H9 (cell line): ENCODE results near the gene FAM162A. TPM values are rescaled to one million over a fixed set of nuclear protein-coding genes. Genes with fewer than 3 reads are reported as not detected.

Source experiments
- DNase-seq: peaks from one replicate; pipeline ENCODE4 v3.0.0-alpha.2; 2017
- H2AFZ ChIP-seq: one replicate; pipeline ENCODE4 v1.6.1; 2013; ENCODE audit warnings: mild to moderate bottlenecking, low read length, control low read depth, moderate library complexity
- H2AK5ac ChIP-seq: 2 replicates; pipeline ENCODE4 v1.6.1; 2013; ENCODE audit warnings: low read length, control low read depth, mixed read lengths; ENCODE audit not compliant: insufficient read length
- H2BK120ac ChIP-seq: one replicate; pipeline ENCODE4 v1.6.1; 2013; ENCODE audit warnings: low read depth, mild to moderate bottlenecking, low read length, control low read depth, inconsistent platforms; ENCODE audit not compliant: poor library complexity, severe bottlenecking
- H2BK12ac ChIP-seq: 2 replicates; pipeline ENCODE4 v1.6.1; 2013; ENCODE audit warnings: low read length, control low read depth, mixed read lengths, low read depth; ENCODE audit not compliant: insufficient read length
- H2BK15ac ChIP-seq: 2 replicates; pipeline ENCODE4 v1.6.1; 2013; ENCODE audit warnings: low read depth, low read length, control low read depth
- H2BK20ac ChIP-seq: one replicate; pipeline ENCODE4 v1.6.1; 2013; ENCODE audit warnings: low read depth, mild to moderate bottlenecking, low read length, control low read depth, inconsistent platforms; ENCODE audit not compliant: poor library complexity, severe bottlenecking
- H2BK5ac ChIP-seq: 2 replicates; pipeline ENCODE4 v1.6.1; 2013; ENCODE audit warnings: low read length, control low read depth, mixed read lengths; ENCODE audit not compliant: insufficient read length
- H3K14ac ChIP-seq: 2 replicates; pipeline ENCODE4 v1.6.1; 2013; ENCODE audit warnings: low read length, control low read depth; ENCODE audit not compliant: insufficient read depth
- H3K18ac ChIP-seq: 2 replicates; pipeline ENCODE4 v1.6.1; 2013; ENCODE audit warnings: low read depth, mild to moderate bottlenecking, mixed read lengths, low read length, control low read depth; ENCODE audit not compliant: insufficient read length
- H3K23ac ChIP-seq: 2 replicates; pipeline ENCODE4 v1.6.1; 2013; ENCODE audit warnings: low read length, control low read depth, mixed read lengths, low read depth; ENCODE audit not compliant: insufficient read length
- H3K23me2 ChIP-seq: 2 replicates; pipeline ENCODE4 v1.6.1; 2013; ENCODE audit warnings: low read depth, mild to moderate bottlenecking, mixed read lengths, low read length, control low read depth; ENCODE audit not compliant: insufficient read length, poor library complexity, severe bottlenecking
- H3K27ac ChIP-seq: 2 replicates; pipeline ENCODE4 v1.5.1; 2013; ENCODE audit warnings: low read length, control low read depth, mixed read lengths, low read depth; ENCODE audit not compliant: insufficient read length
- H3K27me3 ChIP-seq: 2 replicates; pipeline ENCODE4 v1.6.1; 2013; ENCODE audit warnings: low read length, control low read depth, inconsistent platforms; ENCODE audit not compliant: insufficient read depth
- H3K4ac ChIP-seq: 2 replicates; pipeline ENCODE4 v1.6.1; 2013; ENCODE audit warnings: low read depth, mild to moderate bottlenecking, control low read depth, inconsistent platforms, low read length, moderate library complexity
- H3K4me1 ChIP-seq: 2 replicates; pipeline ENCODE4 v1.6.1; 2013; ENCODE audit warnings: low read length, control low read depth, inconsistent platforms; ENCODE audit not compliant: insufficient read depth
- H3K4me2 ChIP-seq: 2 replicates; pipeline ENCODE4 v1.6.1; 2013; ENCODE audit warnings: low read length, control low read depth, mixed read lengths; ENCODE audit not compliant: insufficient read length, insufficient read depth
- H3K56ac ChIP-seq: 2 replicates; pipeline ENCODE4 v1.6.1; 2013; ENCODE audit warnings: low read depth, mild to moderate bottlenecking, mixed read lengths, low read length, control low read depth; ENCODE audit not compliant: insufficient read length
- H3K79me1 ChIP-seq: 2 replicates; pipeline ENCODE4 v1.6.1; 2013; ENCODE audit warnings: low read depth, mild to moderate bottlenecking, moderate library complexity, low read length, control low read depth, inconsistent platforms; ENCODE audit not compliant: insufficient read depth, poor library complexity, severe bottlenecking
- H3K79me2 ChIP-seq: 2 replicates; pipeline ENCODE4 v1.6.1; 2013; ENCODE audit warnings: low read length, control low read depth, inconsistent platforms; ENCODE audit not compliant: insufficient read depth
- H3K9ac ChIP-seq: 2 replicates; pipeline ENCODE4 v1.6.1; 2013; ENCODE audit warnings: low read length, control low read depth, mixed read lengths; ENCODE audit not compliant: insufficient read length; ENCODE audit errors: extremely low read depth
- H3K9me3 ChIP-seq: one replicate; pipeline ENCODE4 v1.6.1; 2013; ENCODE audit warnings: low read depth, low read length, inconsistent platforms; ENCODE audit not compliant: control insufficient read depth
- H3T11ph ChIP-seq: one replicate; pipeline ENCODE4 v1.6.1; 2013; ENCODE audit warnings: mild to moderate bottlenecking, low read length, control low read depth, inconsistent platforms
- H4K20me1 ChIP-seq: one replicate; pipeline ENCODE4 v1.6.1; 2013; ENCODE audit not compliant: control insufficient read depth, insufficient read length, insufficient read depth
- H4K5ac ChIP-seq: 2 replicates; pipeline ENCODE4 v1.6.1; 2013; ENCODE audit warnings: low read depth, mild to moderate bottlenecking, mixed read lengths, low read length, control low read depth; ENCODE audit not compliant: insufficient read length
- H4K8ac ChIP-seq: replicated peaks from 2 replicates; pipeline ENCODE4 v1.6.1; 2013; ENCODE audit warnings: low read length, control low read depth, mixed read lengths, low read depth; ENCODE audit not compliant: insufficient read length
- H4K91ac ChIP-seq: 2 replicates; pipeline ENCODE4 v1.6.1; 2013; ENCODE audit warnings: low read depth, mild to moderate bottlenecking, moderate library complexity, mixed read lengths, low read length, control low read depth; ENCODE audit not compliant: insufficient read length
- H3K27ac Mint-ChIP-seq, 3 experiments: 2 replicates in 2 of 3; 3 replicates in 1 of 3; pipeline ENCODE4 v1.8.0; 2020 to 2021; ENCODE audit warnings: mixed read lengths in 3 of 3, mild to moderate bottlenecking in 1 of 3, moderate library complexity in 1 of 3
- H3K27me3 Mint-ChIP-seq: 2 replicates; pipeline ENCODE4 v1.8.0; 2021; ENCODE audit warnings: low read depth, mild to moderate bottlenecking, moderate library complexity, mixed read lengths
- H3K36me3 Mint-ChIP-seq, 3 experiments: 2 replicates in 2 of 3; 3 replicates in 1 of 3; pipeline ENCODE4 v1.8.0; 2020 to 2021; ENCODE audit warnings: low read depth in 3 of 3, mixed read lengths in 3 of 3; ENCODE audit not compliant: insufficient read depth in 1 of 3
- H3K4me1 Mint-ChIP-seq, 2 experiments: 2 replicates each; pipeline ENCODE4 v1.8.0; 2020; ENCODE audit warnings: mixed read lengths in 2 of 2
- H3K4me3 Mint-ChIP-seq, 2 experiments: 2 replicates in 1 of 2; 3 replicates in 1 of 2; pipeline ENCODE4 v1.8.0; 2020 to 2021; ENCODE audit warnings: mild to moderate bottlenecking in 2 of 2, mixed read lengths in 2 of 2, moderate library complexity in 1 of 2
- H3K9me3 Mint-ChIP-seq, 2 experiments: 2 replicates in 1 of 2; 3 replicates in 1 of 2; pipeline ENCODE4 v1.8.0; 2020; ENCODE audit warnings: mild to moderate bottlenecking in 2 of 2, mixed read lengths in 2 of 2, moderate library complexity in 1 of 2
- CTCF ChIP-seq: fragments of 200-600 bp; sonication (generic); conservative IDR thresholded peaks from 3 replicates; pipeline ENCODE4 v1.8.0; 2021; ENCODE audit warnings: antibody characterized with exemption, mild to moderate bottlenecking
- total RNA-seq: library from RNA; stranded (reverse); gene quantifications from 2 replicates; pipeline ENCODE4 v1.2.1, GENCODE V29; 2021

FAM162A gene
- total RNA-seq, 1 experiment from 2014 or later, result 78.5 TPM

GRCh38 chr3:122396511-122396910 lies 12.5 kb downstream of the FAM162A start:
- H3K4me1 ChIP-seq, result no peaks in the 10 kb centered on the region
- no peak overlapping the region for H2BK20ac ChIP-seq
- no peaks in the 10 kb centered on the region for H3K79me1 ChIP-seq
- Mint-ChIP-seq H3K36me3 (peaks cover 0 to 10% (median 7%) of the 10 kb centered on the region in 3 experiments; a peak in 4 of 7 replicates), H3K4me3 (no peak overlapping the region), H3K27ac (no peak overlapping the region), H3K9me3 (no peaks in the 10 kb centered on the region), H3K4me1 (peaks cover 0 to 8% of the 10 kb centered on the region in 2 experiments; a peak in 2 of 4 replicates), H3K27me3 (no peaks in the 10 kb centered on the region)
- H2BK120ac ChIP-seq, result no peak overlapping the region
- TF ChIP-seq CTCF, result no peak
- H3K14ac ChIP-seq, result no peak overlapping the region
- no peaks in the 10 kb centered on the region for H3K23me2 ChIP-seq
- H4K5ac ChIP-seq, result no peak overlapping the region
- no peak overlapping the region for H3K4ac ChIP-seq
- no peak overlapping the region for H2BK5ac ChIP-seq
- H3K79me2 ChIP-seq, result no peaks in the 10 kb centered on the region
- H3K27me3 ChIP-seq, result no peaks in the 10 kb centered on the region
- no peaks in the 10 kb centered on the region for H3K9me3 ChIP-seq
- no peak overlapping the region for H3K56ac ChIP-seq
- H4K20me1 ChIP-seq, result no peaks in the 10 kb centered on the region
- no peak overlapping the region for H3K9ac ChIP-seq
- H2AK5ac ChIP-seq, result no peak overlapping the region
- H4K8ac ChIP-seq, result no peak overlapping the region
- H2BK12ac ChIP-seq, result no peak overlapping the region
- no peak overlapping the region for H2AFZ ChIP-seq
- no peak overlapping the region for H3K23ac ChIP-seq
- H3T11ph ChIP-seq, result no peak overlapping the region
- H3K4me2 ChIP-seq, result no peak overlapping the region
- no peak overlapping the region for H3K27ac ChIP-seq
- H2BK15ac ChIP-seq, result no peak overlapping the region
- DNase-seq, result no peak
- H4K91ac ChIP-seq, result no peak overlapping the region
- no peak overlapping the region for H3K18ac ChIP-seq
